Hindlimb muscle (tissue), 1 donor: Measurements from ENCODE around the gene NTNG2. TPM values are rescaled to one million over a fixed set of nuclear protein-coding genes. Genes with fewer than 3 reads are reported as not detected.
A peak's percentile ranks its signal among the peaks of the same experiment; 100 is the strongest.
"Not testable (repeated sequence)": the region's sequence is repeated elsewhere in the genome, so short reads cannot be mapped to it uniquely, and the experiment has no call there.

Experiments used
- DNase-seq: peaks from one replicate; pipeline ENCODE4 v3.0.0-alpha.2; 2013
- polyA plus RNA-seq: library from polyadenylated mRNA; unstranded; fragments of 120-200 nt; gene quantifications from one replicate; pipeline ENCODE4 v1.2.1, GENCODE V29; 2013; ENCODE audit not compliant: insufficient read length

NTNG2 gene
- polyA plus RNA-seq, 1 donor = 0.28 TPM

GRCh38 chr9:132268725-132269352, 107.0 kb downstream of the NTNG2 start:
- peak; percentile 63 for DNase-seq

- DNase-seq = not testable (repeated sequence)
These were observed 108.1 kb downstream of the NTNG2 start for GRCh38 chr9:132269704-132270516.

DNA sequence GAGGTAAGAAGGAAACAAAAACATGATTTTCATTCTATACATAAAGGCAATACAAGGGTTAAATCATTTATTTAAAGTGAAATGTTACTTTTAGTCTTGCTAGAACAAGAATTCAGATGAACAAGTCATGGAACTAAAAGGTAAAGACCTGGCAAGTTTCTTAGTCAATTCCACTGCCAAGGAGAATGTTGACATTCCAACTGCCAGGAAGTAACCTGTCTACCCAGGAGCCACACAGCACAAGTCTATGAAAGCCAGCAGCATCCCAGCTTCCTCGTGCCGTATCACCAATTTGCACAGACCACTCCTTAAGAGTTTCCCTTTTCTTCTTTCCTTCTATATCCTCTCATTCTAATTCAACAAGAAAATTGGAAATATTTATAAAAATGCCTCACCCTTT, 113.0 kb downstream of the NTNG2 start:
- DNase-seq = no peak

GRCh38 chr9:132283165-132283564, 121.3 kb downstream of the NTNG2 start:
- no peak for DNase-seq

- no peak for DNase-seq
These were observed 122.0 kb downstream of the NTNG2 start for GRCh38 chr9:132283863-132284262.

- no peak for DNase-seq
These were observed 125.5 kb downstream of the NTNG2 start for GRCh38 chr9:132287256-132287760.

DNA sequence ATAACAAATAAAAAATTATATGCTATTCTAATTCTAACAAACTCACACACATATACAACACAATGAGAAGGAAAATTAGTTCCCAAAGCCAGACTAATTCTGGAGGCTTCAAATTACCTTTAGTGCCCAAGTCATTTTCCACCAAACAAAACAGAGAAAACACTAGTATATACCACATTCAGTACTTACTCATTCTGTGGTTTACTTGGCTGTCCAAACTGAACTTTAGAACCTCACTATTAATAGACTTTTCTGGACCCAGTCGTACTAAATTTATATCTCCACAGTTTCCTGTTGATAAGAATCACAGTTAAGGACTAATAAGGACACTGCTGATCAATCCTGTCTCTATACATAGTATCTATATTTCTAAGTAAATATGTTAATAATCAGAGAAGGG, 126.5 kb downstream of the NTNG2 start:
- no peak for DNase-seq

DNA sequence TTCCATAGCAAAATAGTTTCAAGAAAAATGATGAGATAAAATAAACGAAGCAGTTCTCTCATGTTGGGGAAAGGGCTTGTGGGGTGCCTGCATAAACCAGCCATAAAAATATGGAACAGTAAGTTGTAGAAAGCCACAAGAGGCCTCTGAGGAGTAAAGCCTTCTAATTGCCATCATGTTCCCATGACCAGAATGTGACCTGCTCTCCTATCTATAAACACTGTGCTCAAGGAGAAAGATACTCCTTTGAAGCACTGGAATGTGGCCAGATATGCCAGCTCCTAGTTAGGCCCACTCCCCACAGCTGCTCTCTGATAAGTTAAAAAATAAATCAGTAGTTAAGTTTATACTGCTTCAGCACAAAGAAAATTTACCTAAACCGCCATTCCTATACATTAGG, 127.1 kb downstream of the NTNG2 start:
- DNase-seq = no peak

DNA sequence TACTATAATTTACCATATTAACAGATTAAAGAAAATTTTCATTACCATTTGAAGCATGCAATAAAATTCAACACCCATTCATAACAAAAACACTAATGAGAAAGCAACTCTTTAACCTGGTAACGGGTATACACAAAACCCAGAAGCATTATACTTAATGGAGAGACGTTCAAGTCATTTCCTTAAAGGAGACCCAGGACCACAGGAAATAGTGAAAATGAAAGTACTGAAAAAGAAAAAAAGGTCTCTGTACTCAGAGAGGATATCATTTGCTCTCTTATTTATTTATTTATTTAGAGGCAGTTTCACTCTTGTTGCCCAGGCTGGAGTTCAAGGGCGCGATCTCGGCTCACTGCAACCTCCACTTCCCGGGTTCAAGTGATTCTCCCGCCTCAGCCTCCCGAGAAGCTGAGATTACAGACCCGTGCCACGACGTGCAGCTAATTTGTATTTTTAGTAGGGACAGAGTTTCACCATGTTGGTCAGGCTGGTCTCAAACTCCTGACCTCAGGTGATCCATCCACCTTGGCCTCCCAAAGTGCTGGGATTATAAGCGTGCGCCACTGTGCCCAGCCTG, 131.4 kb downstream of the NTNG2 start:
- DNase-seq = no peak

Other genes with a start within 250 kb of the NTNG2 start
- 13.9 TPM for gene MED27, start 82.2 kb upstream of the NTNG2 start, polyA plus RNA-seq
- 28.5 TPM for gene SETX, start 192.9 kb downstream of the NTNG2 start, polyA plus RNA-seq
- gene TTF1, start 244.8 kb downstream of the NTNG2 start, polyA plus RNA-seq = 10.3 TPM
- gene CFAP77, start 248.2 kb downstream of the NTNG2 start, polyA plus RNA-seq = not detected